Measurements from ENCODE around the gene PLGRKT. TPM values are rescaled to one million over a fixed set of nuclear protein-coding genes. Genes with fewer than 3 reads are reported as not detected.

Gene PLGRKT
- polyA plus RNA-seq, 3 donors = 4.6 to 19.7 (median 14.8) TPM

DNA sequence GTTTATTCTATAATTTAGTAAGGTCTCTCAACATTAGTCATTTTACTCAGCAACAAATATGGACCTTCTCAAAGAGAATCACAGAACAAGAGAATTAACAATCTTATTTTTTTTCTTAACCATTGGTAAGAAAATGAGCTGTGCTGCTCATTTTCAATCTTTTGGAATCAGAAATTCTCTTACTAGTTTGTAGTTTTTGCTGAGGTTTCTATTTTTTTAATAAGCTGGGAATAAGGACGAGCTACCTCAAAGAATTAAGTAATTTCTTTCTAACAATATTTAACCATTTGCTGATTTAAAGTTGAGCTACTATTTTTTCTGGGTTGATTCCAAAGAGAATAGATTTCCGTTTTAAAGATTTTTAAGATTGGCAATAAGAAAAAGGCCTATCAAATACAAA lies 44.2 kb downstream of the PLGRKT start:
- no peaks in the 10 kb centered on the region for H3K27me3 ChIP-seq (ENCODE audit: control insufficient read depth in 2 of 2, insufficient read depth in 2 of 2, low read length in 2 of 2)
- Mint-ChIP-seq H3K4me3 (no peak overlapping the region), H3K27me3 (ENCODE audit: low read depth in 3 of 3) (no peaks in the 10 kb centered on the region), H3K4me1 (peaks cover 14% of the 10 kb centered on the region), H3K27ac (no peak overlapping the region), H3K9me3 (peaks cover 0 to 5% (median 0%) of the 10 kb centered on the region in 7 donors), H3K36me3 (no peaks in the 10 kb centered on the region)
- WGBS (ENCODE audit: insufficient coverage) = no CpG with 5 or more reads among the region's 2 CpGs
- no peak overlapping the region for H3K4me3 ChIP-seq (replicated peaks in 1 of 3; ENCODE audit: low read depth in 2 of 3, low read length in 3 of 3)
- H3K4me2 ChIP-seq (replicated peaks; ENCODE audit: extremely low read depth, low read length, poor library complexity, severe bottlenecking) = no peak overlapping the region
- peaks cover 10 to 13% of the 10 kb centered on the region in 2 donors for H3K4me1 ChIP-seq (ENCODE audit: control insufficient read depth in 1 of 2, insufficient read depth in 2 of 2, low read length in 2 of 2)
- no peak overlapping the region for H3K9ac ChIP-seq (ENCODE audit: insufficient read depth, low read length, poor library complexity, severe bottlenecking)
- no peak overlapping the region for H2AFZ ChIP-seq (ENCODE audit: insufficient read depth, low read depth, low read length, poor library complexity, severe bottlenecking)
- no peaks in the 10 kb centered on the region for H4K20me1 ChIP-seq (ENCODE audit: insufficient read depth, low read length)
- no peak overlapping the region for H3K27ac ChIP-seq (ENCODE audit: low read depth in 1 of 2, low read length in 2 of 2)
- H3K36me3 ChIP-seq (replicated peaks in 1 of 2; ENCODE audit: control insufficient read depth in 1 of 2, insufficient read depth in 2 of 2, low read length in 2 of 2) = no peaks in the 10 kb centered on the region
- H3K79me2 ChIP-seq (ENCODE audit: insufficient read depth, low read length) = no peaks in the 10 kb centered on the region
- TF ChIP-seq, protein P1, sequence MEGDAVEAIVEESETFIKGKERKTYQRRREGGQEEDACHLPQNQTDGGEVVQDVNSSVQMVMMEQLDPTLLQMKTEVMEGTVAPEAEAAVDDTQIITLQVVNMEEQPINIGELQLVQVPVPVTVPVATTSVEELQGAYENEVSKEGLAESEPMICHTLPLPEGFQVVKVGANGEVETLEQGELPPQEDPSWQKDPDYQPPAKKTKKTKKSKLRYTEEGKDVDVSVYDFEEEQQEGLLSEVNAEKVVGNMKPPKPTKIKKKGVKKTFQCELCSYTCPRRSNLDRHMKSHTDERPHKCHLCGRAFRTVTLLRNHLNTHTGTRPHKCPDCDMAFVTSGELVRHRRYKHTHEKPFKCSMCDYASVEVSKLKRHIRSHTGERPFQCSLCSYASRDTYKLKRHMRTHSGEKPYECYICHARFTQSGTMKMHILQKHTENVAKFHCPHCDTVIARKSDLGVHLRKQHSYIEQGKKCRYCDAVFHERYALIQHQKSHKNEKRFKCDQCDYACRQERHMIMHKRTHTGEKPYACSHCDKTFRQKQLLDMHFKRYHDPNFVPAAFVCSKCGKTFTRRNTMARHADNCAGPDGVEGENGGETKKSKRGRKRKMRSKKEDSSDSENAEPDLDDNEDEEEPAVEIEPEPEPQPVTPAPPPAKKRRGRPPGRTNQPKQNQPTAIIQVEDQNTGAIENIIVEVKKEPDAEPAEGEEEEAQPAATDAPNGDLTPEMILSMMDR (IDR thresholded peaks at IDR 0.05) = no peak
- H3K9me3 ChIP-seq (replicated peaks in 1 of 2; ENCODE audit: control insufficient read depth in 1 of 2, insufficient read depth in 1 of 2, low read length in 2 of 2) = no peaks in the 10 kb centered on the region
- intact Hi-C loops (cut with micrococcal nuclease) = no loop called here
- no peak for DNase-seq

DNA sequence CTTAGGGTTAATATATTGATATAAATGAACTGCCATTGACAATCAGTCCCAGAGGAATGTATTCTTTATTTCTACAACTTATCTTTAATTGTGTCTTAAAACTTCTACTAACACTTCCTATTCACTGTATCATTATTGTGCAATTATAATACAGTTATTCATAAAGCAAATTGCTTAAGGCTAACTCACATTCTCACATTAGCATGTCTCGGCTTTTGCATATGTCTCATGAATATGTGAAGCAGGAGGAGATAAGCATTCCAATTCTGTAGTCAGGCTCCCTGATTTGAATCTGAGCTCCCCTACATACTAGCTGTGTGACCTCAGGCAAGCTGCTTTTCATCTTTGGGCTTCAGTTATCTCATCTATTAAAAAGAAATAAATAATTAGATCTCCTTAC lies 45.4 kb downstream of the PLGRKT start:
- H4K20me1 ChIP-seq (ENCODE audit: insufficient read depth, low read length) = no peaks in the 10 kb centered on the region
- no peaks in the 10 kb centered on the region for H3K79me2 ChIP-seq (ENCODE audit: insufficient read depth, low read length)
- no peak overlapping the region for H3K27ac ChIP-seq (ENCODE audit: low read depth in 1 of 2, low read length in 2 of 2)
- H3K9me3 ChIP-seq (replicated peaks in 1 of 2; ENCODE audit: control insufficient read depth in 1 of 2, insufficient read depth in 1 of 2, low read length in 2 of 2) = no peaks in the 10 kb centered on the region
- DNase-seq = no peak
- H3K4me1 ChIP-seq (ENCODE audit: control insufficient read depth in 1 of 2, insufficient read depth in 2 of 2, low read length in 2 of 2) = peaks cover 10 to 14% of the 10 kb centered on the region in 2 donors
- no peak overlapping the region for H2AFZ ChIP-seq (ENCODE audit: insufficient read depth, low read depth, low read length, poor library complexity, severe bottlenecking)
- H3K9ac ChIP-seq (ENCODE audit: insufficient read depth, low read length, poor library complexity, severe bottlenecking) = no peak overlapping the region
- H3K4me3 ChIP-seq (replicated peaks in 1 of 3; ENCODE audit: low read depth in 2 of 3, low read length in 3 of 3) = no peak overlapping the region
- Mint-ChIP-seq H3K27me3 (ENCODE audit: low read depth in 3 of 3) (no peaks in the 10 kb centered on the region), H3K4me1 (peaks cover 20% of the 10 kb centered on the region), H3K4me3 (no peak overlapping the region), H3K36me3 (no peaks in the 10 kb centered on the region), H3K27ac (no peak overlapping the region), H3K9me3 (peaks cover 0 to 5% (median 0%) of the 10 kb centered on the region in 7 donors)
- TF ChIP-seq, protein P1 (IDR thresholded peaks at IDR 0.05) = no peak
- H3K4me2 ChIP-seq (replicated peaks; ENCODE audit: extremely low read depth, low read length, poor library complexity, severe bottlenecking) = no peak overlapping the region
- no peaks in the 10 kb centered on the region for H3K36me3 ChIP-seq (replicated peaks in 1 of 2; ENCODE audit: control insufficient read depth in 1 of 2, insufficient read depth in 2 of 2, low read length in 2 of 2)
- no peaks in the 10 kb centered on the region for H3K27me3 ChIP-seq (ENCODE audit: control insufficient read depth in 2 of 2, insufficient read depth in 2 of 2, low read length in 2 of 2)
- no CpG with 5 or more reads among the region's 1 CpG for WGBS (ENCODE audit: insufficient coverage)
- intact Hi-C loops (cut with micrococcal nuclease) = no loop called here
